ENCODE measurements around the gene INPP5K. TPM values are rescaled to one million over a fixed set of nuclear protein-coding genes. Genes with fewer than 3 reads are reported as not detected.

INPP5K gene
- total RNA-seq, 2 donors from 2014 or later: 64.9 to 78.1 TPM

DNA sequence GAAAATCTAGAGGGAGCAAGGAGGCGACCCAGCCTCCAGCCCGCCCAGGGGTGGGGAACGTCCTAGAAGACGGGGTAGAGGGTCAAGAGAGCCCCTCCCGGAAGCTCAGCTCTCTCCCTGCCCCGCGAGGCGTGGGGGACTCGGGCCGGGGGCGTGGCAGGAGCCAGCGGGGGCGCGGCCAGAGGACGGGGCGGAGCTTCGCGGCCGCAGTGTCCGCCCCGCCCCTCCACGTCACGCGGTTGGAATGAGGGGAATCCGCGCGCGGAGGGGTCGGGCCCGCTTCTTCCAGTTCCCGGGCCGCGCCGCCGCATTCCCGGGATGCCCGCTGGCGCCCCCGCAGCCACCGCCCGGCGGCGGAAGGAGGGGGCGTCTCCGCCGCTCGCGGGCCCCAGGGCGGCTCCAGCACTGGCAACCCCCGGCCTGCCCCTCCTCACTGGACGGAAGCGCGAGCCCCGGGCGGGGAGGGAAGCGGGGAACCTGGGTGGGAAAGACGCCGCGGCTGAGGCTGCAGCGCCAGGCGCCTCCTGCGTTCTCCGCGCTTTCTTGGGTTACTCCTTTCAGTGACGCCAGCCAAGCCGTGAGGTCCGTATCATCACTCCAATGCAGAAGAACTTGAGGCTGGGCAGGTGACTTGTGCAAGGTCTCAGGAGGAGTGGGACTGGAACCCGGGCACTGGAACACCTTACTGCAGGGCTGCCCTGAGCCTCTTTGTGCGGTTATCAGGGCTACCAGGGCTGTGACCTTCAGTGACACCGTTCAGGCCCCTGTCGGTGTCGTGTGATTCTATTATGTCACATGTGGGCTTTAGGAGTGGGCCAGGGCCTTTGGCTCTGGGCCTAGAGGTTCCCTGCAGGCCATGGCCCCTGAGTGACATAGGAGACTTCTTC lies 28.2 kb downstream of the INPP5K start:
- peak; percentile 89 for DNase-seq (ENCODE audit: low spot score)
- H3K36me3 ChIP-seq: peaks cover 11% of the 10 kb centered on the region
- no peaks in the 10 kb centered on the region for H3K27me3 ChIP-seq
- TF ChIP-seq, protein P1, sequence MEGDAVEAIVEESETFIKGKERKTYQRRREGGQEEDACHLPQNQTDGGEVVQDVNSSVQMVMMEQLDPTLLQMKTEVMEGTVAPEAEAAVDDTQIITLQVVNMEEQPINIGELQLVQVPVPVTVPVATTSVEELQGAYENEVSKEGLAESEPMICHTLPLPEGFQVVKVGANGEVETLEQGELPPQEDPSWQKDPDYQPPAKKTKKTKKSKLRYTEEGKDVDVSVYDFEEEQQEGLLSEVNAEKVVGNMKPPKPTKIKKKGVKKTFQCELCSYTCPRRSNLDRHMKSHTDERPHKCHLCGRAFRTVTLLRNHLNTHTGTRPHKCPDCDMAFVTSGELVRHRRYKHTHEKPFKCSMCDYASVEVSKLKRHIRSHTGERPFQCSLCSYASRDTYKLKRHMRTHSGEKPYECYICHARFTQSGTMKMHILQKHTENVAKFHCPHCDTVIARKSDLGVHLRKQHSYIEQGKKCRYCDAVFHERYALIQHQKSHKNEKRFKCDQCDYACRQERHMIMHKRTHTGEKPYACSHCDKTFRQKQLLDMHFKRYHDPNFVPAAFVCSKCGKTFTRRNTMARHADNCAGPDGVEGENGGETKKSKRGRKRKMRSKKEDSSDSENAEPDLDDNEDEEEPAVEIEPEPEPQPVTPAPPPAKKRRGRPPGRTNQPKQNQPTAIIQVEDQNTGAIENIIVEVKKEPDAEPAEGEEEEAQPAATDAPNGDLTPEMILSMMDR (IDR thresholded peaks at IDR 0.05): peak in 1 of 2 donors; percentile 20
- H3K9me3 ChIP-seq: no peaks in the 10 kb centered on the region
- H3K27ac ChIP-seq: peak overlapping the region; percentile 98 to 99
- H3K4me1 ChIP-seq: peaks cover 0 to 84% of the 10 kb centered on the region in 2 donors
- peak overlapping the region; percentile 39 to 67 for H3K4me3 ChIP-seq

DNA sequence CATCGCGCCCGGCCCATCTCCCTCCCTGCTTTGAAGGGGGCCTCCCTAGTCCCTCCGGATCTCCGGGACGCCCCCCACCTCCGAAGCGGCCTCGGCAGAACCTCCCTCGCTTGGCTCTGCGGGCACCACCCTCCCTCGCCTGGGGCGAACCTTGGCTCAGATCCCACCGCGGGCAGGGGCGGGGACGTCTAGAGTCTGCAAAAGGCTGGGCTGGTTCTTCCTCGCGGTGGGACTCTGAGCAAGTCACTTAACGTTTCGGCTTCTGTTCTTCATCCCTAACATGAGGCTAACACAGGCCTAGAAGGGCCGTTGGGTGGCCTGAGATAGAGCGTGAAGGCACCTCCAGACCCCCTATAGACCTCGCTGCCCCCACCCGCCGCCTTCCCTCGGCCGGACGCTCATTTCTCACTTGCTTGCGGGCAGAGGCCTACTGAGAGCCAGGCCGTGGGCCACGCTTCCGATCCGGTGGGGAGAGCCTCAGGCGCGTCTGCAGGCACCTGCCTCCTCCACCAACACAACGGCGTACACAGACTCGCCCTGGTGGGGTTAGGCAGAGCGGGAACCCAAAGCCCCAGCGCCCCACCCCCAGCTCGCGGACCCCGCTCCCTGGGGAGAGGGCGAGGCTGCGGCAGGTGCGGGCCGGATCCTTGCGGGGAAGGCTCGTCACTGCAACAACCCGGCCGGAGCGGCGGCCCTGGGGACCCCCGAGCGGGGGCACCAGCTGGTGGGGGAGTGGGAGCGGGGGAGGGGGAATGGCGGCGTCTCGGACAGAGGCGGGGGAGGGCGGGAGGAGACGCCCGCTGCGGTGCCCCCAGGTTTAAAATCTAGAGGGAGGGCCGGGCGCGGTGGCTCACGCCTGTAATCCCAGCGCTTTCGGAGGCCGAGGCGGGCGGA lies 29.4 kb downstream of the INPP5K start:
- peak; percentile 86 for DNase-seq (ENCODE audit: low spot score)
- Histone ChIP-seq H3K27ac (peak overlapping the region; percentile 98 to 99), H3K4me3 (peak overlapping the region; percentile 67), H3K36me3 (peaks cover 22% of the 10 kb centered on the region), H3K27me3 (no peaks in the 10 kb centered on the region), H3K9me3 (no peaks in the 10 kb centered on the region), H3K4me1 (peaks cover 0 to 82% of the 10 kb centered on the region in 2 donors)
- TF ChIP-seq, protein P1 (IDR thresholded peaks at IDR 0.05): no peak

DNA sequence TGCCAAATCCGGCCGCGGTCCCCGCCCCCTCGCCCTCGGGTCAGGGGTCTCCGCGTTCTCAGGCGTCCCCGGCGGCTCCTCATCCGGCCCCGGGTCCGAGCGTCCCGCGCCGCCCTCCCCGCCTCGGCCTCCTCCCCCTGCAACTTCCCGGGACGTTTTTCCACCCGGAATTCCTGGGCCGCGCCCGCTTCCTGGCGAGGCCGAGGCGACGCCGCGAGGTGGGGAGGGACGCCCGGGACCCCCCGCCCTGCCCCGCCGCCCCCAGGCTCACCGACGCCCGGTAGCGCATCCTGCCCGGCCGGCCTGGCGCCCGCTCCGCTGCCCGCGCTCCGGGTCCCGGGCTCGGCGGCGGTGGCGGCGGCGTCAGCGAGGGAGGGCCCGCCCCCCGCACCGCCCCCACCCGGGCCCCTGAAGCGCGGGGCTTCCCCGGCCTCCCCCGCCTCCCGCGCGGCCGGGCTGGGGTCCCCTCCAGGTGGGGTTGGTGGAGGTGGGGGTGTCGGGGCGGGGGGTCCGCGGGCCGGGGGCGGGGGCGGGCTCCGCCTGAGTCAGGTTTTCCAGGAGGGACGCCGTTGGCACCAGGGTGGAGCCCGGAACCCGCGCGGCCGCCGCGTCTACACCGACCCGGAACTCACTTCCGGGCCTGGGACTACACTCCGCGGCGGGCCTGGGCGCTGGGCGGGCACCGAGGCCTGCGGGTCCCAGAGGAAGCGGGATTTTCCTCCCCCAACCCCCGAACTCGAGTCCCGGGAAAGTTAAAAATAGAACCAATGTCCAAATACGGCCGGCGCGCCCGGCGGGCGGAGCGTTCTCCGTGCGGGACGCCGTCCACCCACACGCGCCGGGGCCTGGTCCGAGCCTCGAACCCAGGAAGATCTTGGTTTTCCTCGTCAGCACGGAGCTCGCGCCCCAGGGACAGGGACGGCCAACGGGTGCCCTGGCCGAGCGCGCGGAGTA lies 30.7 kb downstream of the INPP5K start:
- TF ChIP-seq, protein P1 (IDR thresholded peaks at IDR 0.05): no peak
- peak; percentile 85 for DNase-seq (ENCODE audit: low spot score)
- Histone ChIP-seq H3K27ac (peak overlapping the region; percentile 98 to 99), H3K9me3 (no peaks in the 10 kb centered on the region), H3K27me3 (no peaks in the 10 kb centered on the region), H3K4me1 (peaks cover 0 to 75% of the 10 kb centered on the region in 2 donors), H3K4me3 (peak overlapping the region; percentile 67), H3K36me3 (peaks cover 34% of the 10 kb centered on the region)

DNA sequence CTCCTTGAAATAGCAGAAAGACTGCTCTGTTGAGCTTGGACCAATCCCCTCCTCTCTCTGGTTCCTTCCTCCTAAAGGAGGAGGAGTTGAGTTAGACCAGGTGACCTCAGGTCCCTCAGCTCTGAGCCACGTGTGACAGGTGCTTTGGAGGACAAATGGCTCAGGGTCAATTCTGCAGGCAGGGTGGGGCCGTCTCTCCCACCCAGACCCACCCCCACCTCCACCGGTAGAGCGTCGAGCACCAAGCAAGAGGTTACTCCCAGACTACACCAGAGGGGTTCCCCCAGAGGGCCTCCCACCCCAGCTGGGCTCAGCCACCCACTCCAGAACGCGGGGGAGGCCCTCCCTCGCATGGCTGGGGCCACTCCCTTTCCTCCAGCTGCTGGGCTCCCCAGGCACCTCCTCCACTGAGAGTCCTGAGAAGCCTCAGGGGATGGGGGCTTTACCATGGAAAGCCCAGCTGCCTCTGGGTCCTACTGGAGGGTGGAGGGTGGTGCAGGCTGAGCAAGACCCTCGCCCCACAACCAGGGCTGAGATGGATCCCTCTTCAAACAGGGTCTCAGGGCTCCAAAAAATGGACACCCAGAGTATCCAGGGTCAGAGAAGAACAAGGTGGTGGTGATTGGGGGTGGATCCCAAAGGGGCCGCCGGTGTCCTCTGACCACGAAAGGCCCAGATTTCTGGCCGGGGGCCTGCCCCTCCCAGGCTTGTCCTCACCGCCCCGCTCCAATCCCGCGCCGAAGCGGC lies 31.6 kb downstream of the INPP5K start:
- peaks cover 0 to 67% of the 10 kb centered on the region in 2 donors for H3K4me1 ChIP-seq

More for the DNA sequence above, 31.6 kb downstream of the INPP5K start:
- H3K36me3 ChIP-seq: peaks cover 40% of the 10 kb centered on the region
- no peaks in the 10 kb centered on the region for H3K27me3 ChIP-seq
- H3K4me3 ChIP-seq: peak overlapping the region; percentile 67
- H3K27ac ChIP-seq: peak overlapping the region; percentile 98 to 99
- no peak for DNase-seq (ENCODE audit: low spot score)
- H3K9me3 ChIP-seq: no peaks in the 10 kb centered on the region
- TF ChIP-seq, protein P1 (IDR thresholded peaks at IDR 0.05): no peak
